WI38 (cell line): ENCODE measurements around the gene PRPF6.

Experiments used
- H3K4me3 ChIP-seq: 2 replicates; pipeline ENCODE4 v1.5.1; 2011; ENCODE audit warnings: low read depth, mild to moderate bottlenecking, control low read depth, low read length
- TF ChIP-seq, protein P1 (sequence below): IDR thresholded peaks from 2 replicates; pipeline ENCODE4 v1.5.1; 2012; ENCODE audit warnings: low read depth, mild to moderate bottlenecking, control low read depth, low read length

The PRPF6 gene

DNA sequence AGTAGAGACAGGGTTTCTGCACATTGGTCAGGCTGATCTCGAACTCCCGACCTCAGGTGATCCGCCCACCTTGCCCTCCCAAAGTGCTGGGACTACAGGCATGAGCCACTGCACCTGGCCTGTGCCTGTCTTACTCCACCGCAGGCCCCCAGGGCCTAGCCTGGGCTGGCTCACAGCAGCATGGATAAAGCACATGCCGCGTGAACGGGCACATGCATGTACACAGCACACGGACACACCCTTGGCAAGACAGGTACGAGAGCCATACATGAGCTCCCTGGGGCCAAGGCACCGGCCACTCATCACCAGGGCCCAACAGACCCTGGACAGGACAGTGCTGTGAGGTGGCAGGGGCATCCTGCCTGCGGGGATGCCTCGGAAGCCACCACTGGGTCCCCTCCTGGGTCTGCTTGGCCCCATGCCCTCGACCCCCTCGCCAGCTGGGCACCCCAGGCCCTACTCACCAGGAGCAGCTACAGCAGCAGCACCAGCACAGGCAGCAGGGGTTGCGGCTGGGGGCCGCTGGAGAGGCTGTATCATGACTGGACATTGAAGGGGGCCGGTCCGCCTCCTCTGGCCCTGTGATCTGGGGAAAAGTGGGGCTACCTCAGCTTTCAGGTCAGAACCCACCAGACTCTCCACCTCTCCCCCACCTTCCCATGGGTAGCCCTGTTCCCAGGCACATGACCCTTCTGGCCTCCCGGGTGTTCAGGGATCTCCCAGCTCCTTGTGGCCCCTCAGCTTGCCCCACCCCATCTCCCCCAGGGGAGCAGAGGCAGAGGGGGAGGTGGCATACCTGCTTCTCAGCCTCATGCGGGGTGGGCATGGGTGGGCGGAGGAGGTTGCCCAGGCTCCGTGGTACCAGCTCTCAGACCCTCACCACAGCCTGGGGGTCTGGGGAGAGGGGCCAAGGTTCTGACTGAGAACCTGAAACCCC lies 95.4 kb downstream of the PRPF6 start:
- no peak overlapping the region for H3K4me3 ChIP-seq
- TF ChIP-seq, protein P1, sequence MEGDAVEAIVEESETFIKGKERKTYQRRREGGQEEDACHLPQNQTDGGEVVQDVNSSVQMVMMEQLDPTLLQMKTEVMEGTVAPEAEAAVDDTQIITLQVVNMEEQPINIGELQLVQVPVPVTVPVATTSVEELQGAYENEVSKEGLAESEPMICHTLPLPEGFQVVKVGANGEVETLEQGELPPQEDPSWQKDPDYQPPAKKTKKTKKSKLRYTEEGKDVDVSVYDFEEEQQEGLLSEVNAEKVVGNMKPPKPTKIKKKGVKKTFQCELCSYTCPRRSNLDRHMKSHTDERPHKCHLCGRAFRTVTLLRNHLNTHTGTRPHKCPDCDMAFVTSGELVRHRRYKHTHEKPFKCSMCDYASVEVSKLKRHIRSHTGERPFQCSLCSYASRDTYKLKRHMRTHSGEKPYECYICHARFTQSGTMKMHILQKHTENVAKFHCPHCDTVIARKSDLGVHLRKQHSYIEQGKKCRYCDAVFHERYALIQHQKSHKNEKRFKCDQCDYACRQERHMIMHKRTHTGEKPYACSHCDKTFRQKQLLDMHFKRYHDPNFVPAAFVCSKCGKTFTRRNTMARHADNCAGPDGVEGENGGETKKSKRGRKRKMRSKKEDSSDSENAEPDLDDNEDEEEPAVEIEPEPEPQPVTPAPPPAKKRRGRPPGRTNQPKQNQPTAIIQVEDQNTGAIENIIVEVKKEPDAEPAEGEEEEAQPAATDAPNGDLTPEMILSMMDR = no peak

- TF ChIP-seq, protein P1 = no peak
- no peak overlapping the region for H3K4me3 ChIP-seq
These were observed 96.2 kb downstream of the PRPF6 start for GRCh38 chr20:64077094-64077493.

GRCh38 chr20:64077541-64077875 lies 96.6 kb downstream of the PRPF6 start:
- TF ChIP-seq, protein P1 = no peak
- H3K4me3 ChIP-seq = no peak overlapping the region

- H3K4me3 ChIP-seq = no peak overlapping the region
- TF ChIP-seq, protein P1 = no peak
These were observed 97.1 kb downstream of the PRPF6 start for GRCh38 chr20:64077876-64078551.

- TF ChIP-seq, protein P1 = no peak
- peak overlapping the region; percentile 78 for H3K4me3 ChIP-seq
These were observed 98.0 kb downstream of the PRPF6 start for GRCh38 chr20:64078934-64079272.

DNA sequence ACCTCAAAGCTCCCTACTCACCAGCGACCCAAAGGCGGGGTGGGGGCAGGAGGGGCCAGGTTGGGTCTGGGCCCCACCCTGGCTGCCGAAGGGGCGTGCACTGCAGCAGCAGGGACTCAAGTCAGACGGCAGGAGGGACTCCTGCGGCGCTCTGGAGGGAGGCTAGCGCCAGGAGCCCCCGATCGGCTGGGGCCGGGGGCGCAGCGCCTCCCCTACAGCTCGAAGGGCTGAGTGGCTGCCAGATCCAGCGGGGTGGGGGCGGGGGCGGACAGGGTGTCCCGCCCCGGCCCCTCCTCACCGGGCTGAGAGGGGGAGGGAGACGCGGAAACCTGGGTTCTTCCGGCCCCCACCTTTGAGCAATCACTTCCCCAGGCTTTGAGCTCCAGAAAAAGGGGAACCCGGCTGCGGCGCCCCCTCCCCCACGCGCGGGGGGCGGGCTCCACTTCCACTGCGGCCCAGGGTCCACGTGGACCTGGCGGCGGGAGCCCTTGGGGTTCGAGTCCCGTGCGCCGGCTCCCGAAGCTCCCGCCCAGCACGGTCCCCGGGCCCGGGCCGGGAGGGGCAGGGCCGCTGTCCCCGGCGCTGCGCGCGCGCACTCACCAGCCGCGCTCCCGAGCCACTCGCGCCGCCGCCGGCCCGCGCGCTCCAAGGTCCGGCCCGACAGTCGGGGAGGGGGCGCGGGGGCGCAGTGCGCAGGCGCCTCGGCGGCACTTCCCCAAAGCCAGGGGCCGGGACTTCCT lies 98.5 kb downstream of the PRPF6 start, which contains the start of gene RGS19:
RGS19 (minus strand) TSS at position 246 of the 740 bp plus-strand sequence. CDS start 2,632 bp downstream, outside the sequence.
- TF ChIP-seq, protein P1 = no peak
- peak within 1 kb of the TSS; percentile 78 for H3K4me3 ChIP-seq
